ENCODE measurements around the gene CYTH4.

- TF ChIP-seq, protein P1, sequence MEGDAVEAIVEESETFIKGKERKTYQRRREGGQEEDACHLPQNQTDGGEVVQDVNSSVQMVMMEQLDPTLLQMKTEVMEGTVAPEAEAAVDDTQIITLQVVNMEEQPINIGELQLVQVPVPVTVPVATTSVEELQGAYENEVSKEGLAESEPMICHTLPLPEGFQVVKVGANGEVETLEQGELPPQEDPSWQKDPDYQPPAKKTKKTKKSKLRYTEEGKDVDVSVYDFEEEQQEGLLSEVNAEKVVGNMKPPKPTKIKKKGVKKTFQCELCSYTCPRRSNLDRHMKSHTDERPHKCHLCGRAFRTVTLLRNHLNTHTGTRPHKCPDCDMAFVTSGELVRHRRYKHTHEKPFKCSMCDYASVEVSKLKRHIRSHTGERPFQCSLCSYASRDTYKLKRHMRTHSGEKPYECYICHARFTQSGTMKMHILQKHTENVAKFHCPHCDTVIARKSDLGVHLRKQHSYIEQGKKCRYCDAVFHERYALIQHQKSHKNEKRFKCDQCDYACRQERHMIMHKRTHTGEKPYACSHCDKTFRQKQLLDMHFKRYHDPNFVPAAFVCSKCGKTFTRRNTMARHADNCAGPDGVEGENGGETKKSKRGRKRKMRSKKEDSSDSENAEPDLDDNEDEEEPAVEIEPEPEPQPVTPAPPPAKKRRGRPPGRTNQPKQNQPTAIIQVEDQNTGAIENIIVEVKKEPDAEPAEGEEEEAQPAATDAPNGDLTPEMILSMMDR (IDR thresholded peaks at IDR 0.05), result no peak
- TF ChIP-seq POLR2AphosphoS5 (IDR thresholded peaks at IDR 0.05), result no peak
Measured at GRCh38 chr22:37331856-37332536, 49.7 kb downstream of the CYTH4 start.

All from gastroesophageal sphincter (tissue), 3 donors.